K562 (cell line): ENCODE results near the gene EPN2. TPM values are rescaled to one million over a fixed set of nuclear protein-coding genes. Genes with fewer than 3 reads are reported as not detected.

ENCODE experiments used
- ARID1B ChIP-seq: fragments of 450-650 bp; IDR thresholded peaks from 2 replicates; pipeline ENCODE4 v1.6.1; 2016; ENCODE audit warnings: antibody characterized with exemption, mild to moderate bottlenecking, inconsistent platforms
- CBFA2T2 ChIP-seq: fragments of 450-650 bp; conservative IDR thresholded peaks from 2 replicates; pipeline ENCODE4 v1.6.1; 2017; ENCODE audit warnings: mild to moderate bottlenecking
- DLX4 ChIP-seq: fragments of 250-450 bp; sonication (Bioruptor Pico); IDR thresholded peaks from 2 replicates; pipeline ENCODE4 v1.6.1; 2021; ENCODE audit warnings: mild to moderate bottlenecking
- EGR1 ChIP-seq: fragments of 450-650 bp; conservative IDR thresholded peaks from 2 replicates; pipeline ENCODE4 v1.6.1; 2017; ENCODE audit warnings: mild to moderate bottlenecking
- ELF1 ChIP-seq: fragments of 200-800 bp; sonication (Bioruptor generic); IDR thresholded peaks from 2 replicates; pipeline ENCODE4 v1.6.1; 2016; ENCODE audit warnings: missing genetic modification characterization, missing compliant biosample characterization
- GABPB2 ChIP-seq: fragments of 250-450 bp; sonication (Bioruptor Pico); conservative IDR thresholded peaks from 2 replicates; pipeline ENCODE4 v1.5.1; 2021; ENCODE audit warnings: mild to moderate bottlenecking
- LCOR ChIP-seq: sonication (generic); formaldehyde crosslinking; IDR thresholded peaks from 2 replicates; pipeline ENCODE4 v1.8.0; 2022; ENCODE audit warnings: mild to moderate bottlenecking, missing genetic modification reagents
- MAX ChIP-seq: sonication (generic); formaldehyde crosslinking; IDR thresholded peaks from 2 replicates; pipeline ENCODE4 v1.9.0; 2022; ENCODE audit warnings: mild to moderate bottlenecking, missing genetic modification reagents
- MNT ChIP-seq, 2 experiments: fragments of 450-650 bp; conservative IDR thresholded peaks; 2 replicates each; pipeline ENCODE4 v1.6.1; 2017; ENCODE audit warnings: mild to moderate bottlenecking in 2 of 2, moderate library complexity in 2 of 2
- NUFIP1 ChIP-seq: fragments of 450-650 bp; IDR thresholded peaks from 2 replicates; pipeline ENCODE4 v1.6.1; 2018; ENCODE audit not compliant: partially characterized antibody
- RBBP5 ChIP-seq: fragments of 200-600 bp; sonication (generic); IDR thresholded peaks from 2 replicates; pipeline ENCODE4 v1.6.1; 2012; ENCODE audit warnings: borderline replicate concordance, mild to moderate bottlenecking, low read length, control low read depth, inconsistent platforms; ENCODE audit not compliant: insufficient read depth, poor library complexity, severe bottlenecking
- SNIP1 ChIP-seq: fragments of 450-650 bp; IDR thresholded peaks from 2 replicates; pipeline ENCODE4 v1.7.1; 2017; ENCODE audit warnings: low read depth, mild to moderate bottlenecking
- TCF3 ChIP-seq: sonication (generic); formaldehyde crosslinking; IDR thresholded peaks from 2 replicates; pipeline ENCODE4 v1.4.0; 2020; ENCODE audit warnings: mild to moderate bottlenecking, missing genetic modification reagents
- THAP7 ChIP-seq: fragments of 250-450 bp; sonication (Bioruptor Pico); IDR thresholded peaks from 2 replicates; pipeline ENCODE4 v1.5.0; 2021
- TSHZ1 ChIP-seq: fragments of 250-450 bp; sonication (Bioruptor Pico); IDR thresholded peaks from 2 replicates; pipeline ENCODE4 v1.4.0; 2020; ENCODE audit warnings: mild to moderate bottlenecking, moderate library complexity
- ZBTB7A ChIP-seq: IDR thresholded peaks from 2 replicates; pipeline ENCODE4 v1.6.1; 2011; ENCODE audit warnings: low read depth, mild to moderate bottlenecking, low read length, moderate library complexity, borderline replicate concordance; ENCODE audit not compliant: control insufficient read depth
- polyA plus RNA-seq, 8 experiments: library from polyadenylated mRNA; depleted of rRNA in 4 of 8; stranded (reverse) in 5 of 8; unstranded in 3 of 8; fragments of >200 nt; fragmentation: Nextera tagmentation in 2 of 8; fragmentation: Illumina TruSeq in 1 of 8; extraction: Ambion mirVana in 2 of 8; extraction: Trizol in 1 of 8; gene quantifications; 2 replicates each; pipeline versions ENCODE4 v1.2.1 to v1.2.3, GENCODE V29; 2011 to 2014; ENCODE audit warnings: inconsistent platforms in 1 of 8, missing spikeins in 1 of 8
- total RNA-seq, 7 experiments: library from RNA; depleted of rRNA in 6 of 7; stranded (reverse); fragments of >200 nt in 6 of 7; fragmentation: Illumina TruSeq in 2 of 7; extraction: Trizol in 2 of 7; gene quantifications; 2 replicates each; pipeline versions ENCODE4 v1.2.1 to v1.2.3, GENCODE V29; 2011 to 2021; ENCODE audit warnings: low replicate concordance in 1 of 7
- TF ChIP-seq, protein P1 (sequence below): sonication (generic); formaldehyde crosslinking; IDR thresholded peaks from 2 replicates; pipeline ENCODE4 v1.8.0; 2022; ENCODE audit warnings: missing genetic modification reagents, mild to moderate bottlenecking, moderate library complexity, borderline replicate concordance

EPN2 gene
- total and polyA plus RNA-seq, 9 of the 15 experiments (the other 6 are each of a cell fraction or from before 2014, with no cell fraction given): 1.0 to 12.9 (median 8.9) TPM

DNA sequence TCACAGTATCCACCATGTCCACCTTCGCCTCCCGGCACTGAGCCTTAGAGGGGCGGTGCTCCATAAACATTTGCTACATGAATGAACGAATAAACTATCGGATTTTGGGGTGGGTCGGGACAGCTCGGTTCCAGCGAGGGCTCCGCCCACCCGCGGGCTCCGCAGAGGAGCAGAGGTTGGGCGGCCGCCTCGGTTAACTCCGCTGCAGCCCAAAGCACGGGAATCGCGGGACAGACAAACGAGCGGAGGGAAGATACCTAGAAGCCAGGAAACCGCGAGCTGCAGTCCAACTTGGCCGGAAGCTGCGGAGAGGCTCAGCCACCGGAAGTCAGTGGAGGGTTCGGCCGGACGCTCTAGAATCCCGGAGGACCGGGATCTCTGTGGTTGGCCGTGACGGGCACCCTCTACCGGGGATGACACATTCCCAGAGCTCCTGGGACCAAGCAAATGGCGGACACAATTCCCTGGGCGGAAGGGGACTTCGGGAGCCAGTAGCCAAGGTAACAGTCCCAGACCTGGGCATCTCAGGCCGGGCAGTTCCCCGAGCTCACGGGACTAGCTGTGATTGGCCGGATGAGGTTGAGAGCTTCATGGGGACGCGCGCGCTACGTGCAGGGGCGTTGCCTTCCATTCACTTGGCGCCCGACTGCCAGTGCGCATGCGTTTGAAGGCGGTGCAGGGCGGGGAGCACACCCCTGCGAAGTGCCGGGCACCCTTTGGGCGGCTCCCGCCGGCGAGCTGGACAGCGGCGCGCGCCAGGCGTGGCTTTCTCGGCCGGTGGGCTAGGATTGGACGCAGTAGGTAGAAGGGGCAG lies 140.6 kb downstream of the EPN2 start (continued):
- TF ChIP-seq DLX4 (CRISPR knock-in tag): no peak
- no peak for TF ChIP-seq ARID1B
- TF ChIP-seq ELF1 (tag): peak; percentile 85
- no peak for TF ChIP-seq ZBTB7A
- TF ChIP-seq, protein P1, sequence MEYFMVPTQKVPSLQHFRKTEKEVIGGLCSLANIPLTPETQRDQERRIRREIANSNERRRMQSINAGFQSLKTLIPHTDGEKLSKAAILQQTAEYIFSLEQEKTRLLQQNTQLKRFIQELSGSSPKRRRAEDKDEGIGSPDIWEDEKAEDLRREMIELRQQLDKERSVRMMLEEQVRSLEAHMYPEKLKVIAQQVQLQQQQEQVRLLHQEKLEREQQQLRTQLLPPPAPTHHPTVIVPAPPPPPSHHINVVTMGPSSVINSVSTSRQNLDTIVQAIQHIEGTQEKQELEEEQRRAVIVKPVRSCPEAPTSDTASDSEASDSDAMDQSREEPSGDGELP (CRISPR knock-in tag): peak; percentile 44; the same call in 1 of the 2 replicates
- peak; percentile 53; the same call in 1 of the 2 replicates for TF ChIP-seq MAX
- TF ChIP-seq TSHZ1 (CRISPR knock-in tag): no peak
- no peak for TF ChIP-seq EGR1
- TF ChIP-seq NUFIP1: no peak
- peak; percentile 67; the same call in 1 of the 2 replicates for TF ChIP-seq LCOR
- TF ChIP-seq SNIP1: peak; percentile 86
- TF ChIP-seq MNT (conservative IDR thresholded peaks at IDR 0.05): peak; percentile 68 to 76
- peak; percentile 94 for TF ChIP-seq THAP7 (CRISPR knock-in tag)
- TF ChIP-seq RBBP5: peak; percentile 65
- no peak for TF ChIP-seq GABPB2 (CRISPR knock-in tag)
- no peak for TF ChIP-seq CBFA2T2
- TF ChIP-seq TCF3: no peak
